Activated naive CD8-positive, alpha-beta T cell treated with anti-CD3 and anti-CD28 coated beads, Interleukin-2, amount 50 U/mL, for 16 hours (primary cell): ENCODE measurements around the gene ADAT2.
"Not testable (repeated sequence)": the region's sequence is repeated elsewhere in the genome, so short reads cannot be mapped to it uniquely, and the experiment has no call there.

Experiments used
- DNase-seq: peaks from one replicate; pipeline ENCODE4 v3.0.0-alpha.2; 2020; ENCODE audit warnings: low read depth, low spot score

ADAT2 gene

GRCh38 chr6:143450453-143451371 is at the start of gene ADAT2, which contains the start of gene PEX3:
Gene ADAT2 (minus strand): TSS chr6:143450695. CDS start chr6:143450658, 37 bp downstream.
Gene PEX3 (plus strand): TSS chr6:143450805. CDS start chr6:143451043, 238 bp downstream.
- DNase-seq: peak; percentile 84

DNA sequence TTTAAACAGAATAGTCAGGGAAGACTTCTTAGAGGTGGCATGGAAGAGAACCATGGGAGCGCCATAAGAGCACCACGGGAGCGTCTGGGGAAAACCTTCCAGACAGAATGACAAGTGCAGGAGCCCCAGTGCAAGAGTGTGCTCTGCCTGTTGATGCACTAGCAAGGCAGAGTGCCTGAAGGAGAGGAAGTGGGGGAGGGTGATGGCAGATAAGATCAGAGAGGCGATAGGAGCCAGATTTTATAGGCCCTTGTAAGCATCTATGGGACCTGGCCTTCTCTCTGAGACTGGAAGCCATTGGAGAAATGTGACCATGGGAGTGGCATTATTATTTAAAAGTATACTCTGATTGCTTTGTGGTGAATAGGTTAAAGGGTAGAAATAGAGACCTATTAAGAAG is 47.9 kb upstream of the ADAT2 start:
- DNase-seq: no peak

DNA sequence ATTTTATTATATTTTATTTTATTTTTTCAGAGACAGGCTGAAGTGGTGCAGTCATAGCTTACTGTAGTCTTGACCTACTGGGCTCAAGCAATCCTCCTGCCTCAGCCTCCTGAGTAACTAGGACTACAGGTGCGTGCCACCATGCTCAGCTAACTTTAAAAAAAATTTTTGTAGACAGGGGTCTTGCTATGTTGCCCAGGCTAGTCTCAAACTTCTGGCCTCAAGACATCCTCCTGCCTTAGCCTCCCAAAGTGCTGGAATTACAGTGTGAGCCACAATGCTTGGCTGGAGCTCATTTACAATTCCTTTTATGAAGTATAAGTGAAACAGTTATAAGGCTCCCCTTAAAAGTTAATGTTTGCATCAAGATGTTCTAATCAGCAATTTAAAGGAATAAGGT is 46.5 kb upstream of the ADAT2 start:
- DNase-seq: no peak

- no peak for DNase-seq
Observed at GRCh38 chr6:143490775-143491174, 40.3 kb upstream of the ADAT2 start.

DNA sequence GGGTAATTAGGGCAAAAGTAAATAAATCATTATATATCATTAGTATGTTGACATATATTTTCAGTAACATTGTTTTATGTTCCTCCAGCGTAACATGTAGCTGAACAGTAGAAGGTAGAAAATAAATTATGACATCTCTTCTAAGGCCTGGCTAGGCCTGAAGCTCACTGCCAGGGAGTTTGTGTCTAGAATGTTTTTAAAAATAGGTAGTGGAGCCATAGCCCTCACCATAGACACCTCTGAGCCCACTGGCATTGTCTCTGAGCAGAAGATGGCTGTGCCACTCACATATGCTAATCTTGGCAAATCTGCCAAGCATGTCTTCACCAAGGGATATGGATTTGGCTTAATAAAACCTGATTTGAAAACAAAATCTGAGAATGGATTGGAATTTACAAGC is 39.7 kb upstream of the ADAT2 start:
- DNase-seq: no peak

DNA sequence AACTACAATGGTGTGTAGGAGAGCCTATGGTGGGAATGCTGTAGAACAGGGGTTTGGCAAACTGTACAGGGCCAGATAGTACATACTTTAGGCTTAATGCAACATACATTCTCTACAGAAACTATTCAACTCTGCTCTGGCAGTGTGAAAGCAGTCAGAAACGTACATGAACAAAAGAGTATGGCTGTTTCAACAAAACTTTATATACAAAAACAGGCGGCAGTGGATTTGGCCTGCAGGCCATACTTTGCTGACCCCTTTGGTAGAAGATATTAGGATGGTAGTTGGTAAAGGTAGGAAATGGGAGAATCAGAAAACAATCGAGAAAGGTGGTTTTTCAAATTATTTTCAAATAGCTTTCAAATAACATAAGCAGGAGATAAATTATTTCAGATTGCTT is 36.3 kb upstream of the ADAT2 start:
- no peak for DNase-seq

- no peak for DNase-seq
Observed at GRCh38 chr6:143485967-143486366, 35.5 kb upstream of the ADAT2 start.

DNA sequence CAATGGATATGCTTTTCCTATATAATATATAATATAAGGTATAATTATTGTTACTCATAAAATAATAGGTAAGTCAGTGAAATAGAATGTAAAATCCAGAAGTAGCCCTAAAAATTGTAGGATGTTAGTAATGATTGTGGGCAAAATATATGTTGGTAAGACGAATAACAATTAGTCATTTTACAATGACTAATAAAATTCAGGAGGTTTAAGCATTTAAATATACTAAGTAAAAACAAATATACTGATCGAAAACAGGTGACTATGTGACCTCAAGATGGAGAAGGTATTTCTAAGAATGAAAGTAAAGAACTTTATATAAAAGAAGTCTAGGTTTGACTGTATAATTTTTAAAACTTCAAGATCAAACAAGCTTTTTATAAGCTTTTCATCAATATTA is 32.1 kb upstream of the ADAT2 start:
- no peak for DNase-seq

DNA sequence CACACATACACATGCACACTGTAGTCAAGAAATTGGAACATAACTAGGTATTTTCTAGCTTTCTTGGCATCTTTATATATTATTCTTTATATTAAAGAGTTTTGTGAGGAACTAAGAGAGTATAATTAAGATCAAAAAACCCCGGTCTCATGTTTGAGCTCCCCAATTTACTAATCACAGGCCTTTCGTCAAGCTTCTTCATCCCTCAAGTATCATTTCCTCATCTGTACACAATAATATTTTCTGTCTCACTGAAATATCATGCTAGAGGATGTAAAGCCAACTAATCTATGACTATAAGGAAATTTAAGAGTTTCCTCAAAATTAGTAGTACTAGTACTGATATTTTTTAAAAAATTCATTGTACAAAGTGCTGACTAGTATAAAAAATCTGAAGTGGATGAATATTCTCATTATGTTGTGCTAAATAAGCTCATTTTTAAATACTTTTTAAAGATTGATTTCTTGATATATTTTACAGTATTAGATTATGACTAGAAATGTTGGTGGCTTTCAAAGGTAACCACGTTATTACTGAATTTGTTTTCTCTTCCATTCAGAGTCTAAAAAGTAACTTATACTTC is 28.1 kb upstream of the ADAT2 start:
- DNase-seq: no peak

- DNase-seq: no peak
Observed at GRCh38 chr6:143476545-143476944, 26.1 kb upstream of the ADAT2 start.

DNA sequence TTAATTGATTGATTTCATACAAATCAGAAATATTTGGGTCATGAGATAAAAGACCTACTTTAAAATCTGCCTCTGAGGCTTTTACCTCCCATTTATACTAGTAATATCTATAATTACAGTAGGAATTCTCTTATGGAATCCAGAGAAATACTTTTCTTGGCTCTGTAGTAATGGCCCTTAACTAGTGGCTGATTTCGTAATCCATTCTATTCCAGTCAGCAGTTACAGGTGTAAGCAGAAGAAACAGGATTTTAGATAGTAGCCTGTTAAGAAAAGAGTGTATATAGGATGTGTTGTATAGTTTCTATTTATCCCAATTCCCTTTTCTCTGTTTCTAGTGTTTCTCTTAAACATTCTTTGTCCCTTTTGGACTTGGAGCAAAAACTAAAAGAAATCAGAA is 21.3 kb upstream of the ADAT2 start:
- DNase-seq: no peak

- not testable (repeated sequence) for DNase-seq
Observed at GRCh38 chr6:143468823-143469222, 18.3 kb upstream of the ADAT2 start.

DNA sequence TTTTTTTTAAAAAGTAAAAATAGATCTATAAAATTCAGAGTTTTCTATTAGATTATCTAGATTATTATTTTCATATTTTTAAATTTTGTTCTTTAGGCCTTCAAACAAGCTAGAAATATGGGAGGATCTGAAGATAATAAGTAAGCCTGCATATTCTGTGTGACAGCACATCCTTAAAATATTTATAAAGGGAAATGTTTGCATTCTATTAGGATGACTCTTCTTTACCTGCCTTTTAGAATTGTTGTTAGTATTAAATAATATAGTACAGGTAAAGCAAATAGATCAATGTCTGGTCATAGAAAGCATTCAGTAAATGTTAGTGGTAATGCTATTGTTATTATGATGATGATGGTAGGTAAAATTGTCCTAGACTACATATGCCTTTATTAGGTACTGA is 17.5 kb upstream of the ADAT2 start:
- no peak for DNase-seq

GRCh38 chr6:143465546-143465945 is 15.1 kb upstream of the ADAT2 start:
- no peak for DNase-seq

DNA sequence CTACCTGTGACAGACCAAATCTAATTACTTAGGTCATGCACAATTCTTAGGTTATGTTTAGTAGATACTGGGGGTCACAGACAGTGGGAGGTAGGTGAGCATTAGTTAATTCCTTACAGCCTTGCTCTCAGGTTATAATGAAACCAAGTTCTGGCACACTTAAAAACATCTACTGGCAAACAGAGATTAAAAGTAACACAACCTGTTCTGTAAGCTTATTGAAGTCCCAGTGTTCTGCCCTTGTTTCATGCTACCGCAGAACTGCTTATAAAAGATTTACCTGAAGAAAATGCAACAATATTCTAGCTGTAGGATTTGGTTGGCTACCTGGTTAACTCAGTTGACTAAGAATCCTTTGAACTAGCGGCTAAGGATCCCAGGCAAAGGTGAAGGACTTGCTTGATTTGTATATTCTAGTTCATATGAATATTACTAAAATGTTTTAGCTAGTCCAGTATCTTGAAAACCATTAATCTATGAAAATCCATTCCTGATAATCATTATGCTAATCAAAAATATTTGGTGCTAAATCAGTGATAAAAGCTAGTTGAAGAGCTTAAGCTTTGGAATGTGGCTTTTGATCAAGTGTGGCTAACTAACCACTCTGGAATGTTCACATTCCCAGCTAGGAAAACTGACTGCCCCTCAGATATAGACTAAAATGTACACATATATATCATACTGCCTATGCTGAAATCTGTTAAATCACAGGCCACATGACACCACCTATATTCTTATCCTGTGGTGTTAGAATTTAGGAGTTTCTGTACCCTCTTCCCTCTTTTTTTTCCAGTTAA is 7.3 kb upstream of the ADAT2 start:
- no peak for DNase-seq

DNA sequence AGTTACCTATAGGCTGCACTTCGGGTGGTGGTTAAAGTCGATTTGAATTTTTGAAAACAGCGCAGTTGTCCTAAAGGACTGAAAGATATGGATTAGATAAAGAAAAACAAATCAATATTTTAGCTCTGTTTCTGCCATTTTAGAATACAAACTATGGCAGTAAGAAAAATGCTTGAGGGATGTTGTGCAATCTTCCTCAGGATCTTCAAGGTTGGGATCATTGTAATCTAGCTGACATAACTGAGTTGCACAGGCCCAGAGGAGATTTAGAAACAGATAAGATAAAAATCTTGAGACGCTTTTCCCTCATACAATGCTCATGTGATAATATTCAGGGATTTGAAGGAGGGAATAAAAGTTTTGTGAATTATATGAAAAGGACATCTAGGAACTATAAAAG is 1.0 kb upstream of the ADAT2 start:
- no peak for DNase-seq

DNA sequence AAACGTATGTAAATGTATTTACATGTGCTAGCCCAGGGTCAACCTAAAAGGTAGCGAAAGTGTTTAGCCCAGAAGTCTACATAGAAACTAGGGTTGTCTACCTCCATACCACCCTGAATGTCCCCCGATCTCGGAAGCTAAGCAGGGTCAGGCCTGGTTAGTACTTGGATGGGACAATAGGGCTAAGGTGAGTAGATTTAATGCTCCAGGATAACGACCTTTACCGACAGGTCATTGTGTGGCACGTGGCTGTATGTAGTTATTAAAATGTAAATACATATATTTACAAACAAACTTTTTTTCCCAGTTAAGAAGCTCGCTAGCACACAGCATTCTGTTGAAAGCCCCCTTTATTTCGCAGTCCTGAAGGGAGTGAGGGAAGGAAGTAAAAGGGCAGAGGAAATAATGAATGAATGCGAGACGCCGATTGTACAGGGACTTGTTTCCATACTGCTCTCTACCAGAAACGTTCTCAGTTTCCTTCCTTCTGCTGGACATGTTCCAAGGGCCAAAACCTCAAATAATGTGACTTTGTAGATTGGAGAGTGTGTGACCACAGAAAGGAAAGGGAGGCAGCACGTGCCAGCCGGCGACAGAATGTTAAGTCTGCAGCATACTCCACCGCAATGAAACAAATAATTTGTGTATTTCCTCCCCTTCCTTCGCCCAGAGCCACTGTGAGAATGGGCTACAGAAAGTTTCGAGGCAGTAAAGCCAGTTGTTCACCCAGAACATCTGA is 612 bp downstream of the ADAT2 start:
- DNase-seq: no peak

GRCh38 chr6:143449082-143449713 is 1.3 kb downstream of the ADAT2 start:
- DNase-seq: no peak

DNA sequence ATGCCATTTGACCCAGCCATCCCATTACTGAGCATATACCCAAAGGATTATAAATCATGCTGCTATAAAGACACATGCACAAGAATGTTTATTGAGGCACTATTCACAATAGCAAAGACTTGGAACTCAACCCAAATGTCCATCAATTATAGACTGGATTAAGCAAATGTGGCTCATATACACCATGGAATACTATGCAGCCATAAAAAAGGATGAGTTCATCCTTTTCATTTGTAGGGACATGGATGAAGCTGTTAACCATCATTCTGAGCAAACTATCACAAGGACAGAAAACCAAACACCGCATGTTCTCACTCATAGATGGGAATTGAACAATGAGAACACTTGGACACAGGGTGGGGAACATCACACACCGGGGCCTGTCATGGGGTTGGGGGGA is 2.6 kb downstream of the ADAT2 start:
- DNase-seq: not testable (repeated sequence)

- DNase-seq: no peak
Observed at GRCh38 chr6:143443096-143443495, 7.4 kb downstream of the ADAT2 start.
